Hematopoietic multipotent progenitor cell treated with erythropoietin and hydrocortisone succinate and interleukin-3 and kit ligand, for 15 days (in vitro differentiated cells): ENCODE data around the gene ENKD1.

Experiments used
- DNase-seq: peaks from one replicate; pipeline ENCODE4 v3.0.0-alpha.2; 2015; ENCODE audit warnings: low spot score

Gene ENKD1

GRCh38 chr16:67662653-67663010 is 3.9 kb downstream of the ENKD1 start:
- no peak for DNase-seq

- no peak for DNase-seq
These were observed 4.5 kb downstream of the ENKD1 start for GRCh38 chr16:67661886-67662652.

DNA sequence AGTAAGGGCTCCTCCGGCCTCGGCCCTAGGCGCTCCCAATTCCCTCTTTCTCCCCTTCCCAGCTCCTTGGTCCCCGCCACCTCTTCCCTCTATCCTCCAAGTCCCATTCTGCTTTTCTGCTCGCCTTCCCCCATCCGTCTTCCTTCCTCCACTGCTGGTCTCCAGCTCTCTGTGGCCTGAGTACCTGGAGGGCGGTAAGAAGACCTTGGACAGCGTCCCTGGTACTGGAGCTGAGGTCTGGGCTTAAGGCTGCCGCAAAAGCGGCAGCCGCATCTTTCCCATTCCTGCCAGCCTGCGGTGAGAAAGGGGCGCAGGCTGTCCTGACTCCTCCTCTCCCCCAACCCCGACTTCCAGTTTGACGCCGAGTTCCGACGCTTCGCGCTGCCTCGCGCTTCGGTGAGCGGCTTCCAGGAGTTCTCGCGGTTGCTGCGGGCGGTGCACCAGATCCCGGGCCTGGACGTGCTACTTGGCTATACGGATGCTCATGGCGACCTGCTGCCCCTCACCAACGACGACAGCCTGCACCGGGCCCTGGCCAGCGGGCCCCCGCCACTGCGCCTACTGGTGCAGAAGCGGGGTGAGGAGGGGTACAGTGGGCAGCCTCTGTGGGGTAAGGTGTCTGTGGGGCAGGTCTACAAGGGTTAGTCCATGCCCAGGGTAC is 5.3 kb downstream of the ENKD1 start:
- no peak for DNase-seq

GRCh38 chr16:67660564-67661028 is 6.0 kb downstream of the ENKD1 start, which contains the start of gene PARD6A:
Gene PARD6A, plus strand, starts transcription at chr16:67660960. Its CDS starts 79 bp downstream, at chr16:67661039.
- peak; percentile 92 for DNase-seq

GRCh38 chr16:67659675-67660563 is 6.6 kb downstream of the ENKD1 start, which contains the start of gene ACD:
Gene ACD, minus strand, starts transcription at chr16:67660260. Its CDS starts 40 bp downstream, at chr16:67660220.
- peak; percentile 94 for DNase-seq

DNA sequence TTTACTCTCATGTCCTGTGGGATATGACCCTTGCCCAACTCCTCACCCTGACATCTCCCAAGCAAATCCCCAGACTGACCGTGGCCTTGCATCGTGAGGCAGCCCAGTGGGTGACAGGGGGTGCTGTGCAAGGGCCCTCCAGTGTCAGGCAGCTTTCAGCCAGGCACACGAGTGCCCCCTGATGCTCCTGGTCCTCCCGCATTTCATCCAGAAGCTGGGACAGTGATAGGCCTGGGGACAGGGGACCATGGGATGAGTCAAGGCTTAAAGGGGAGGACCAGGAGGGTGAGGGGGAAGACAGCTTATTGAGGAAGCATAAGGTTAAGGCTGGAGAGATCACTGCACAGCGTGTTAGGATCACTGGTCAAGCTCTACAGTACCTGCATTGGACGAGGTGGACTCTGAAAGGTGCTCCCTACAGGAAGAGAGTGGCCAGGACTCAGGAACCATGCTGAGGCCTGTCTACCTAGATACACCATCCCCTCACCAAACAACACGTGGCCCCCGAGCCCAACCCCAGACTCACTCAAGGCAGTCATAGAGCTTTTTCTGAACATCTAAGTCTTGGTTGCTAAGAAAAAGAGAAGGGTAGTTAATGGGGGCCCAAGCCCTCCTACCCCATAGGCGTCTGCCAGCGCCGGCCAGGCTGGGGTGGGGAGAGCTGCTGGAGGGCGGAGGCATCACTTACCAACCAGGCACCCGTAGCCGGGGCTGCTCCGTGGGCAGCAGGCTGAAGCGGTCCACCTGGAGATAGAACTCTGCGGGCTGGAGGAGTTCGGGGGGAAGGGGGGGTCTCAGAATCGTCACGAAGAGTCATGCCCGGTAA is 7.5 kb downstream of the ENKD1 start:
- no peak for DNase-seq

DNA sequence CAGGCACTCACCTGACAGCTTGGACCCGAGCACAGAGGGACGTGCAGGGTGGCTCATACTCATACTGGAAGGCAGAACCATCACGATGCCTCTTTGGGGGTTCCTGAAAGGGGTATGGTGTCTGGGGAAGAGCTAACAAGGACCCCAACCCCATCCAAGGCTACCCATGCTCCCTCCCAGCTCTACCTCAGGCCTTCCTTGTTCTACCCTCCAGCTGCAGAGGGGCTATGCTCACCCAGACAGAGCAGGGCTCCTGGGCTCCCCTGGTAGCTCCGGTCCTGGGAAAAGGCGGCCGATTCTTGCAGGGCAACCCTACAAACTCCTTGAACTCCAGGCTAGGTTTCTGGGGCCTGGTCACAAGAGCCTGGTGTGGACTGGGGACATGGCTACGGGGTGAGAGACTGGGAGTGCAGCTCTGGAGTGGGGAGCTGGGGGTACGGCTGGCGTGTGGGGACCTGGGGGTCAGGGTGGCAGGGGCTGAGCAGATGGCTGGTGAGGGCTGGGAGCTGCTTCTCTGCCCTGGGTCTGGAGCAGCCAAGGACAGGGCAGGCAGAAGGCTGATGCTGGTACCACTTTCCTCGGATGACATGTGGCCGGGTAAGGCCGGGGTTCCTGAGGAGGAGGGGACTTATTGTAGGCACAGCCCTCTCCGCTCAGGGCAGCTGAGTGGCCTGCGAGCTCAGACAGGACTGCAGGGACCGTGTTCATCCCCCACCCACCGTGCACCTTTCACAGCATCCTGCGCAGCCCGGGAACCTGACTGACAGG is 8.6 kb downstream of the ENKD1 start:
- no peak for DNase-seq

- DNase-seq, result no peak
These were observed 9.4 kb downstream of the ENKD1 start for GRCh38 chr16:67657017-67657608.

DNA sequence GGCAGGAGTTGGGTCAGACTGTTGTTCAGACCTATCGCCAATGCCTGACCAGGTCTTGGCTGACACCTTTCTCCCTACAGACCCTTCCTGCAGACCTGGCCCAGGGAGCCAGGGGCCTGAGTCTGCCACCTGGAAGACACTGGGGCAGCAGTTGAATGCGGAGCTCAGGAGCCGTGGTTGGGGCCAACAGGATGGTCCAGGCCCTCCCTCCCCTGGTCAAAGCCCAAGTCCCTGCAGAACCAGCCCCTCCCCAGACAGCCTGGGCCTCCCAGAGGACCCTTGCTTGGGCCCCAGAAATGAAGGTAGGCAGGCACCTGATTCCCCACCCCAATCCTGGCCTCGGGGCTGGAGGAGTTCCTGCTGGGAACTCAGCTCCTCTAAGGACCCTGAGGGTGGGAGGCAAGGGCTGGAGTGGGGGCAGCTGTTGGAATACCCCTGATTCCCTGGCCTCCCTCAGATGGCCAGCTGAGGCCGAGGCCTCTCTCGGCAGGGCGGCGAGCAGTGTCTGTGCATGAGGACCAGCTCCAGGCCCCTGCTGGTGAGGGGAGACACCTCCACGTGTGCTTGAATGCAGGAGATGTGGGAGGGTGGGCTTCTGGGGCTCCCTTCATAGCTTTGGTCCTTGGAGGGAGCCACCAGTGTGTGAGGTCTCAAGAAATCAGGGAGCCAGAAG is 10.1 kb downstream of the ENKD1 start:
- no peak for DNase-seq

GRCh38 chr16:67655363-67655762 is 11.2 kb downstream of the ENKD1 start:
- no peak for DNase-seq

- DNase-seq, result no peak
These were observed 12.1 kb downstream of the ENKD1 start for GRCh38 chr16:67654403-67654911.

DNA sequence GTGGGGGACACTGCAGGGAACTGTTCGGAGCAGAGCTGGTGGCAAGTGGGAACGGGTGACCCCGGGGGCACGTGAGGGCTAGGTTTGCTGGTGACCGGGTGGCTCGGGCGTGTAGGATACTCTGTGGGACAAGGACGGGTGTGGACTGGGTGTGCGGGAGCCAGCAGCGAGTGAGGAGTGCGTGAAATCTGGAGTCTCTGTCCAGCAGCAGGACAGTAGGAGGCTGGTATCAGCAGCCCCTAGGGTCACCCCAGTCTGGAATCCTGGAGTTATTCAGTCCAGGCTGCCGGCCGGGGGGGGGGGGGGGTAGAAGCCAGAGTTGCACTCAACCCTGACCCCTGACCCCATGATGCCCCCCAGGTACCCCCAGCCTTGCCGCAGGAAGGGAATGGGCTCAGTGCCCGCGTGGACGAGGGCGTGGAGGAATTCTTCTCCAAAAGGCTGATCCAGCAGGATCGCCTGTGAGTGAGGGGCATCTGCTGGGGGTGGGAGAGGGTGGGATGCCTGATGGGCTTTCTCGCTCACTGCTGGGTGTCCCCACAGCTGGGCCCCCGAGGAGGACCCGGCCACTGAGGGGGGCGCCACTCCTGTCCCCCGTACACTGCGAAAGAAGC is 12.7 kb downstream of the ENKD1 start:
- DNase-seq, result no peak

GRCh38 chr16:67653128-67653788 is 13.3 kb downstream of the ENKD1 start:
- no peak for DNase-seq

GRCh38 chr16:67652578-67653127 is 13.9 kb downstream of the ENKD1 start:
- no peak for DNase-seq

DNA sequence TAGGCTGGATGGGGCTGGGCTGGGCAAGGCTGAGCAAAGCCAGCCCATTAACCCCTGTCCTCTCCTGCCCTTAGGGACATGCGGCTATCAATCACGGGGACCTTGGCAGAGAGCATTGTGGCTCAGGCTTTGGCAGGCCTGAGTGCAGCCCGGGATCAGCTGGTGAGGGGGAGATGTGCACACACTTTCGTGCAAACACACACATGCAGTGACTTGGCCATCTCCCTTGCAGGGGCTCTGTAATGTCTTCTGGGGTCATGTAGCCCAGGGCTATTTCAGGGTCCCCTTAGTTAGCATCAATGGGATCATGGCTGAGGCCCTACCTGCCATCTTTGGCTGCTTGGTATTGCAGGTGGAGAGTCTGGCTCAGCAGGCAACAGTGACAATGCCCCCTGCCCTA is 14.7 kb downstream of the ENKD1 start:
- DNase-seq, result no peak

DNA sequence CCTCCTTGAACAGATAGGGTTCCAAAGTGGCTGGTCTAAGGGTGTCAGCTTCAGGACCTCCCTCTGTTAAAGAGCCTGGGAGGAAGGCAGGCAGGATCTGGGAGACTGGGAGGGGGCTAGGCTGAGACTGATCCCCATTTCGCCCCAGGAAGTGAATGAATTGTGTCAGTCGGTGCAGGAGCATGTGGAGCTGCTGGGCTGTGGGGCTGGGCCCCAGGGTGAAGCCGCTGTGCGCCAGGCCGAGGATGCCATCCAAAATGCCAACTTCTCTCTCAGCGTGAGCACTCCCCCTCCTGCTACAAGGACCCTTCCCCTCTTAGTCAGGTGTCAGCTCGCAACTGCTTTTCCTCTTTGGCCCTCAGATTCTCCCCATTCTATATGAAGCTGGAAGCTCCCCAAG is 15.5 kb downstream of the ENKD1 start:
- DNase-seq, result no peak

GRCh38 chr16:67650023-67650422 is 16.5 kb downstream of the ENKD1 start:
- DNase-seq, result no peak

GRCh38 chr16:67649494-67649931 is 17.0 kb downstream of the ENKD1 start:
- no peak for DNase-seq
